GM21447 (cell line): Measurements from ENCODE around the gene DMBX1.
A peak's percentile ranks its signal among the peaks of the same experiment; 100 is the strongest.

Source experiments
- ATAC-seq: cut with Tn5 transposase; IDR thresholded peaks from one replicate; pipeline ENCODE4 v1.9.1; 2021; ENCODE audit not compliant: unreplicated experiment

Gene DMBX1

DNA sequence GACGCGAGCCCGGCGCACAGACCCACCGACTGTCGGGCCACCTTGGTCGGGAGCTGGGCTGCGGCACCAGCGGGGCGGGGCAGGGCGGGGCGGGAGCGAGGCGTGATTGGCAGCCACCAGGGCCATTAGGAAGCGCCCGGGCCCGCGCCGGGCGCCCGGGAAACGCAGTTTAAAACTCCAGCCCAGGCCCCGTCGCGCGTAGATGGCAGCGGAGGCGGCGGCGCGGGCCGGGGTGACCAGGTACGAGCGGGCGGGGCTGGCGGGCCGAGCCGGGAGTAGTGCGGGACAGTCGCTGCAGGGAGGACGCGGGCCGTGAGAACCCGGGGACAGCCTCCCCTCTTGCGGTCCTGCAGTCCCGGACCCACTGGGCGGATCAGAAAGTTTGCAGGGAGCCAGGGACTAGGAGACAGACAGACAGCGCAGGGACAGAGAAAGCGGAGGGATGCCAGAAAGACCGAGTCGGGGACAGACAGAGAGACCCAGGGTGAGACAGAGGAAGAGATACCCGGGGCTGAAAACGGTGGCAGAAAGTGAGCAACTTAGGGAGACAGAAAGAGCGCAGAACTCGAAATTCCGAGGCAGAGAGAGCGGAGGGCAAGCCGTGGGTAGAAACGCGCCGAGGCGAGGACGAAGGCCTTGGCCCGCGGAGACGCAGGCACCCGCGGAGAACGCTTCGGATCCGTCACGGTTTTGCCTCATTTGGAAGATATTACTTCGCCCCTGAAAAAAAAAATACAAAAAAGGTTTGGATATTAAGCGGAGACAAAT, at the start of gene DMBX1:
Gene DMBX1 (plus strand): TSS at position 199 of the 768 bp plus-strand sequence. CDS start 17,175 bp downstream, outside the sequence.
- ATAC-seq: no peak

DNA sequence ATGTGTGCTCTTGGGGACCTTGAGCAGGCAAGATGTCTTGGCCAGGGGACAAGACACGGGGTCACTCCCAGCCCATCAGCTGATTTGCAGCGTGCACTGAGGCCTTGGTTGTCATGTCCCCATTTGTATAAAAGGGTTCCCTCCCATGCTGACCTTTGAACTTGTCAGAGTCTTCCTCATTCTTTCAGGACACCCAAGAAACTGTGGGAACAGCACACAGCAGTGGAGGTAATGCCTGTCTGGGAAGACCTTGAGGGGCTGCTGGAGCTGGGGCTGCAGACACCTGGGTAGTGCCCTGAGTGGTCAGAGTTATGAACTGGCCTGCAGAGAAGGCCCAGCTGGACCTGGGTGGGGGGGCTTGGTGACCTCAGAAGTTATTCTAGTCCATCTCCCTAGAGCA, 49.2 kb upstream of the DMBX1 start:
- no peak for ATAC-seq

DNA sequence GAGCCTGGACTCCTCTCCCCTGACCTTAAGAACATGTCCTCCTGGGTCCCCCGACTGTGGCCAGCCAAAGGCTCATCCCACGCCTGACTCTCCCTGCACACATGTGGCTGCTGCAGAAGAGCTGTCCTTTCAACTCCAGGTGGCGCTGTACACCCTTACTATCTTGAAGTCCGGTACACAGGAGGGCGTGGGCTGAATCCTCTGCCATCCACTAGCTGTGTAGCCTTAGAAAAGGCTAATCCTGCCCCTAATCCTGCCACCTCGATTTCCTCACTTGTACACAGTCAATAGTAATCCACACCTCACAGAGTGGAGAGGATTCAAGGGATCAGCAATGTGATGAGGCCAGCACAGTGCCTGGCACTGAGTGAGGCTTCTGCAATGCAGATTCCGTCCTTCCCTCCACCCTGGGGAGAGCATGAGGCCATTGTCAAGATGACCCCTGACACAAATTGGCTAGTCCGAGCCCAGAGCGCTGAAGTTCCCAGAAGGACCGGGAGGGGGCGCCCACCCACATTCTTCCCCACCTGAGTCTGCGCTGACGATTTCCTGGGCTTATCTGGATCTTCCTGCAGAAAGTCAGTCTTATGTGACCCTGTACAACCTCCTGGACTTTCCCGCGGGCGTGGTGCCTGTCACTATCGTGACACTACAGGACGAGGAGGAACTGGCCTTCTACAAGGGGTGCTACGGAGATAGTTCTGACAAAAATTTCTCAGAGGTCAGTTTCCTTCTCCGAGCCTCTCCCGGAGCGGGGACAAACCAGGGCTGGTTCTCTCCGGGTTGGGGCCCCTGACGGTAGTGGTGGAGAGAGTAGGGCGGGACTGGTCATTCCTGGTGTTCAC, 47.1 kb upstream of the DMBX1 start:
- peak; percentile 77 for ATAC-seq

GRCh38 chr1:46444466-46444865, 45.2 kb upstream of the DMBX1 start:
- ATAC-seq: no peak

DNA sequence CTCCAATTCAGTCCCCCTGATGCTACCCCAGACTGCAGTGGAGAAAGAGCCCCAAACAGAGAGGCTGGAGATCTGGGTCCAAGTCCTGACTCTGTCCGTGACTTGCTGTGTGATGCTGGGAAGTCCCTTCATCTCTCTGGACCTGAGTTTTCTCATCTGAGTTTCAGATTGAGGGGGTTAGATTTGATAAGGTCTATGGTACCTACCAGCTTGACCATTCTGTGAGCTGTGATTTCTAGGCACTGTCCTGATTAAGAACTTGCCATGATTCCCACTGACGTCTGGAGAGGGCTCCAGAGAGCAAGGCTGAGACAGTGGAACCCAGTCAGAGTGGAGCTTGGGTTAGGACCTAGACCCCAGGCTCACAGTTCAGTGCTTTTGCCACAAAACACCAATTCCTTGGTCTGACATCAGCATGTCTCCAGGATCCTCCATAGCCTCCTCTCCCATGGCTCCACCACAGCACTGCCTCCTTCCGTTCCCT, 43.8 kb upstream of the DMBX1 start:
- ATAC-seq: no peak

- no peak for ATAC-seq
Observed at GRCh38 chr1:46446646-46447498, 42.8 kb upstream of the DMBX1 start.

DNA sequence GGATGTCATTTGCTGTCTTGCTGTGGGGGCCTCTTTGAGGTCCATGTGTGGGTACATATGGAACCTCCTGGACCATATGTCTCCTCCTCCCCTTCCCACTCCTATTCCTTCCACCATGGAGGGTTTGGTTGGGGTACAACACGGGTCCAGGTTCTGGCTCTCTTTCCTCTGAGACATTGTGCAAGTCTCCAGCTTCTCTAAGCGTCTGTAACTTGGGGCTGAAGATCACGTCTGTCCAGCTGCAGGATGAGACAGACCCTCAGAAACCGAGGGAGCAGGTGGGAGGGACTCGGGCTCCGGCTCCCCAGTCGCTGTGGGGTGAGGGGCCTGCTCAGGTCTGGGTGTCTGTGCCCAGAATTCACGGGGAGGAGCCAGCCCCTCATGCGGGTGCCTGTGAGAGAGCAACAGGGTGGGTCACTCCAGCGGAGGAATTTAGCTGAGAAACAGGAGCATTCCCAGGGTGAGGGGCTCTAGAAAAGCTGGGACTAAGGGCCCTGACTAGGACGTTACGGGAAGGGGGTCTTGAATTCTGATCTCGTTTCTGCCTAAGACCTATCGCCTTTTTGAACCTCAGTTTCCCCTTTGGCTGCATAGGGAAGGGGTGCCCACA, 42.0 kb upstream of the DMBX1 start:
- no peak for ATAC-seq

DNA sequence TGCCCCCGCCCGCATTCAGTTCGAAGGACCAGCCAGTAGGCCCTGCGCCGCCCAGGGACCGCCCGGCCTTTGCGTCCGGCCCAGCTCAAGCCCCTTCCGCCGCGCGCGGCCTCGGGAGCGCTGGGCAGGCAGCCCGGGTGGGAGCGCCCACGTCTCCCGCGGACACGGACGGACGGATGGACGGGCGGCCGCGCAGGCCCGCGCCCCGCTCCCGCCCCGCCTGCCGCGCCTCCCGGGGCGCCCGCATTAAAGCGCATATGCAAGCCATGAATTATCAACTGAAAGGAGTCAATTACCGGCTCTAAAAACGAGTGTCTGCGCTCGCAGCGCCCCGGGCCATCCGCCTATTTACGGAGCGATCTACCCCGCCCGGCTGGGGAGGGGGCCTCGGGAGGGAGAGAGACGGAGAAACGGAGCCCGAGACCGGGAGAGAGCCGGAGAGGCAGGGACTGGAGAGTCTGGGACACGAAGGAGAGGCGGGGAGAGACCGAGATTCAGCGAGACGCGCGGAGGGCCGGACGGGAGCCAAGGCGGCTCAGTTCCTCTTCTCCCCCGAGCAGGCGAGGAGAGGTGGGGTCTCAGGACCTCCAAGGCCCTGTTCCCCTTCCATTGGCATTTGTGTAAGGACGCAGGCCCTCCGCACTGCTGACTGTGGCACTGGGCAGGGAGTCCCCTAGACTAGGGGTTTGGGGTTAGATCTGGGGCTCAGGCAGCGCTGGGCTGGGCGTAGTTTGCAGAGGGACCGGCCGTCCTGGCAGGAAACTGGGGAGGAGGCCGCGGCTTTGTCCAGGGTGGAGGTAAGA, 41.3 kb upstream of the DMBX1 start:
- ATAC-seq: no peak

GRCh38 chr1:46449223-46450159, 40.1 kb upstream of the DMBX1 start:
- ATAC-seq: no peak

- ATAC-seq: no peak
Observed at GRCh38 chr1:46450160-46450517, 39.5 kb upstream of the DMBX1 start.

- no peak for ATAC-seq
Observed at GRCh38 chr1:46451948-46452930, 37.4 kb upstream of the DMBX1 start.

- no peak for ATAC-seq
Observed at GRCh38 chr1:46452931-46453325, 36.7 kb upstream of the DMBX1 start.

DNA sequence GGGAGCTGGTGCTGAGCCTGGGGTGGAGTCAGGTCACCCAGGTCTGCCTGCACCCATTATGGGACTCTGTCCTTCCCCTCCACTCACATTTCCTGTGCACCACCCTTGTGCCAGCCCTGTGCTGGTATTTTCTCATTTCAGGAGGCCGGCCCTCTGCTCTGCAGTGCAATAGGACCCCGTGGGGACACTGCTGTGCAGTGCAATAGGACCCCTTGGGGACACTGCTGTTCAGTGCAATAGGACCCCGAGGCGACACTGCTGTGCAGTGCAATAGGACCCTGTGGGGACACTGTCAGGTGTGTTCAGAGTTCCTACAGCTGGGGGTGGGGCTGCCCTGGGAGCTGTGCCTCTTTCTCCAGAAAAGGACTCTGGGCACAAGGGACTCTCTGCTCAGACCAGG, 36.2 kb upstream of the DMBX1 start:
- ATAC-seq: no peak

- no peak for ATAC-seq
Observed at GRCh38 chr1:46455951-46456350, 33.7 kb upstream of the DMBX1 start.

DNA sequence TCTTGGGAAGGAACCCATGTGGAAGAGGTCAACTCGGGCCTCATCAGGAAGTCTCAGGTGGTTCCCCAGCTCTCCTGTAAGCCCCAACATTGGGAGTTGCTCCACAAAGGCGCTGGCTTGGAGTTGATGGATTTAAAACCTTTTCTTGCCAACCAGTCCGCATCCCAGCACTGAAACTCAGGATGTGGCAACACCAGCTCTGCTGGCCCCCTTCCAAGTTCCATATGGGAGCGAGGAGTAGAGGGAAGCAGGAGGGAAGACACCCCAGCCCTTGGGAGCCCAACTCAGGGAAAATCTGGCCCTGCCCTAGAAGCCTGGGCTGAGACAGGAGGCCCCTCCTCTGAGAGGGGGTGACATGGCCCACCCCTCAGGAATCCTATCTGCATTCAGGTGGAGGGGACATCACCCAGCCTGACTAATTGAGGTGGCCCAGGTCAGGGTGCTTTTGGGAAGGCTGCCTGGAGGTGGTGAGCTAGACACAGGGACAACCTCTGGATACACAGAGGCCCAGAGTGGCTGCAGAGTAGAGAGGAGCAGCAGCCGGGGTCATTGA, 33.1 kb upstream of the DMBX1 start:
- no peak for ATAC-seq

DNA sequence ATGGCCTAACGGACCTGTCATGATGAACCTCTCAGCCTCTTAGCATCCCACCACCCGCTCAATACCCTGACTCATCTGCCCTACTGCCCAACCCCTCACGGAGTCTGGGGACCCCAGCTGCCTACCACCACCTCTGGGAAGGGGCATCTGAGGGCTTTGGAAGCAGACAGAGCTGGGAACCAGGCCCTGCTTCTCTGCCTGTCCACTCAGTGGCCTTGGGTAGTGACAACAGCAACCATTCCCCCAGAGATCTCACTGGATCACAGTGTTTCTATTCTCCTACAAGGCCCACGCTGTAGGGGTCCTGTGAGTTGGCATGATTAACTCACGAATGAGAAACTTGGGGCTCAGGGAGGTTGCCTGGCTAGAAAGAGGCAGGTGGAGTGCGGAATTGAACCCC, 32.5 kb upstream of the DMBX1 start:
- no peak for ATAC-seq

GRCh38 chr1:46458190-46458589, 31.4 kb upstream of the DMBX1 start:
- ATAC-seq: no peak
